Measurements from ENCODE around the gene ITGA5.
"Not testable (repeated sequence)": the region's sequence is repeated elsewhere in the genome, so short reads cannot be mapped to it uniquely, and the experiment has no call there.

ITGA5 gene

GRCh38 chr12:54356228-54356627, 62.8 kb downstream of the ITGA5 start:
- no peak for DNase-seq (ENCODE audit: extremely low read depth in 1 of 2, low read depth in 1 of 2)

- no peak for DNase-seq (ENCODE audit: extremely low read depth in 1 of 2, low read depth in 1 of 2)
Measured at GRCh38 chr12:54355104-54355815, 63.8 kb downstream of the ITGA5 start.

GRCh38 chr12:54354271-54354670, 64.8 kb downstream of the ITGA5 start:
- DNase-seq (ENCODE audit: extremely low read depth in 1 of 2, low read depth in 1 of 2): not testable (repeated sequence)

GRCh38 chr12:54352891-54353874, 65.9 kb downstream of the ITGA5 start:
- DNase-seq (ENCODE audit: extremely low read depth in 1 of 2, low read depth in 1 of 2): no peak

- no peak for DNase-seq (ENCODE audit: extremely low read depth in 1 of 2, low read depth in 1 of 2)
Measured at GRCh38 chr12:54352022-54352531, 67.0 kb downstream of the ITGA5 start.

- DNase-seq (ENCODE audit: extremely low read depth in 1 of 2, low read depth in 1 of 2): no peak
Measured at GRCh38 chr12:54351341-54351740, 67.7 kb downstream of the ITGA5 start.

- DNase-seq (ENCODE audit: extremely low read depth in 1 of 2, low read depth in 1 of 2): no peak
Measured at GRCh38 chr12:54350743-54351142, 68.3 kb downstream of the ITGA5 start.

GRCh38 chr12:54349679-54350078, 69.4 kb downstream of the ITGA5 start:
- no peak for DNase-seq (ENCODE audit: extremely low read depth in 1 of 2, low read depth in 1 of 2)

GRCh38 chr12:54349036-54349435, 70.0 kb downstream of the ITGA5 start:
- no peak for DNase-seq (ENCODE audit: extremely low read depth in 1 of 2, low read depth in 1 of 2)

Measured in stimulated activated CD8-positive, alpha-beta memory T cell treated with anti-CD3 and anti-CD28 coated beads, Interleukin-7, amount 100 ng/mL, for 48 hours (primary cell).